ENCODE data around the gene SENP5. TPM values are rescaled to one million over a fixed set of nuclear protein-coding genes. Genes with fewer than 3 reads are reported as not detected.

The SENP5 gene
- polyA plus RNA-seq, 1 experiment: 18.3 TPM

DNA sequence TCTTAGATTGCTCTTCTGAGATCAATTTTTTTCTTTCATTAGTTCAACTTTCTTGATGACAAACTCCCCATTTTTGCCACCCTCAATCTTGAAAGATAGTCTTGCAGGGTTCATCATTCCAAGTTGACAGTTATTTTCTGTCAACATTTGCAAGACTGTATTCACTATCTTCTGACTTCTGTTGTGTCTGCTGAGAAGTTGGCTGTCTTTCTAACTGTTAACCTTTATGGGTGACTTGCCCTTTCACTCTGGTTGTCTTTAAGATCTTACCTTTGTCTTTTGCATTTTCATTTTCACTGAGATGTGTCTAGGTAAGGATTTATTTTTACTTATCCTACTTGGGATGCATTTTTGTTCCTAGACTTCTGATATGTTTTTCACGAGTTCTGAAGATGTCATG lies 115.5 kb downstream of the SENP5 start:
- no peak overlapping the region for H3K27ac ChIP-seq (ENCODE audit: low read depth, low read length)
- peaks cover 6% of the 10 kb centered on the region for H3K9me3 ChIP-seq (ENCODE audit: control insufficient read depth, insufficient read depth, low read length)
- ChIA-PET CTCF (interaction anchor here (0.5 kb wide), 1 partner anchor 571 kb away, joined by 8 read pairs; no protein-coding TSS in a partner anchor), POLR2A (no interaction called here)
- H3K27me3 ChIP-seq (ENCODE audit: control insufficient read depth, insufficient read depth, low read length): peaks cover 17% of the 10 kb centered on the region
- no peak for DNase-seq (ENCODE audit: low read depth, low spot score)
- TF ChIP-seq, protein P1, sequence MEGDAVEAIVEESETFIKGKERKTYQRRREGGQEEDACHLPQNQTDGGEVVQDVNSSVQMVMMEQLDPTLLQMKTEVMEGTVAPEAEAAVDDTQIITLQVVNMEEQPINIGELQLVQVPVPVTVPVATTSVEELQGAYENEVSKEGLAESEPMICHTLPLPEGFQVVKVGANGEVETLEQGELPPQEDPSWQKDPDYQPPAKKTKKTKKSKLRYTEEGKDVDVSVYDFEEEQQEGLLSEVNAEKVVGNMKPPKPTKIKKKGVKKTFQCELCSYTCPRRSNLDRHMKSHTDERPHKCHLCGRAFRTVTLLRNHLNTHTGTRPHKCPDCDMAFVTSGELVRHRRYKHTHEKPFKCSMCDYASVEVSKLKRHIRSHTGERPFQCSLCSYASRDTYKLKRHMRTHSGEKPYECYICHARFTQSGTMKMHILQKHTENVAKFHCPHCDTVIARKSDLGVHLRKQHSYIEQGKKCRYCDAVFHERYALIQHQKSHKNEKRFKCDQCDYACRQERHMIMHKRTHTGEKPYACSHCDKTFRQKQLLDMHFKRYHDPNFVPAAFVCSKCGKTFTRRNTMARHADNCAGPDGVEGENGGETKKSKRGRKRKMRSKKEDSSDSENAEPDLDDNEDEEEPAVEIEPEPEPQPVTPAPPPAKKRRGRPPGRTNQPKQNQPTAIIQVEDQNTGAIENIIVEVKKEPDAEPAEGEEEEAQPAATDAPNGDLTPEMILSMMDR (IDR thresholded peaks at IDR 0.05; ENCODE audit: low read depth, low read length): no peak
- no peak overlapping the region for H3K4me3 ChIP-seq (ENCODE audit: low read depth, low read length)

Other genes starting within 250 kb of the SENP5 start
- gene NRROS, start 228.2 kb upstream of the SENP5 start, polyA plus RNA-seq (2011; rRNA removed): 0.10 and 0.11 TPM in 2 replicates
- 2.0 and 3.4 TPM in 2 replicates for gene CEP19, start 155.7 kb upstream of the SENP5 start, polyA plus RNA-seq (2011; rRNA removed)
- 8.5 and 12.7 TPM in 2 replicates for gene PIGX, start 155.5 kb upstream of the SENP5 start, polyA plus RNA-seq (2011; rRNA removed)
- gene PAK2, start 128.1 kb upstream of the SENP5 start, polyA plus RNA-seq (2011; rRNA removed): 51.0 and 52.2 TPM in 2 replicates
- gene NCBP2, start 74.6 kb downstream of the SENP5 start, polyA plus RNA-seq (2011; rRNA removed): 77.3 and 89.7 TPM in 2 replicates
- 0.15 and 0.17 TPM in 2 replicates for gene PIGZ, start 100.9 kb downstream of the SENP5 start, polyA plus RNA-seq (2011; rRNA removed)
- gene MELTF, start 161.9 kb downstream of the SENP5 start, polyA plus RNA-seq (2011; rRNA removed): 0.51 and 0.55 TPM in 2 replicates

All from AG04450 (cell line).